ENCODE measurements around the gene ADM5.
"Not testable (repeated sequence)": the region's sequence is repeated elsewhere in the genome, so short reads cannot be mapped to it uniquely, and the experiment has no call there.

ADM5 gene

GRCh38 chr19:49713236-49713845 lies 23.9 kb downstream of the ADM5 start:
- TF ChIP-seq CTCF (conservative IDR thresholded peaks at IDR 0.05; ENCODE audit: low read depth, low read length), result no peak

GRCh38 chr19:49716154-49716553 lies 26.8 kb downstream of the ADM5 start:
- DNase-seq (ENCODE audit: low read depth), result no peak
- no peak for TF ChIP-seq CTCF (conservative IDR thresholded peaks at IDR 0.05; ENCODE audit: low read depth, low read length)
- H3K4me3 ChIP-seq (ENCODE audit: low read depth, low read length), result no peak overlapping the region

More at GRCh38 chr19:49713236-49713845, 23.9 kb downstream of the ADM5 start:
- DNase-seq (ENCODE audit: low read depth), result no peak
- H3K4me3 ChIP-seq (ENCODE audit: low read depth, low read length), result no peak overlapping the region

DNA sequence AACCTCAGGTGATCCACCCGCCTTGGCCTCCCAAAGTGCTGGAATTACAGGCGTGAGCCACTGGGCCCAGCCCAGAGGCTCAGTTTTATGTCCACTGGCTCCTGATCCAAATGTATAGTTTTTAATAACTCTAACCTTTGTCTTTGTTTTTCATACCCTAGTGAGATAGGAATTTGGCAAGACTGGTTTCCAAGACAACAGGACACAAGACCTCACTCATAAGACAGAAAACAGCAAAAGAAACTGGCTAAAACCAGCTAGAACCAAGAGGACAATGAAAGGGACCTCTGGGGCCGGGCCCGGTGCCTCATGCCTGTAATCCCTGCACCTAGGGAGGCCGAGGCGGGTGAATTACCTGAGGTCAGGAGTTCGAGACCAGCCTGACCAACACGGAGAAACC lies 29.1 kb downstream of the ADM5 start:
- no peak overlapping the region for H3K4me3 ChIP-seq (ENCODE audit: low read depth, low read length)
- peak; percentile 93 for DNase-seq (ENCODE audit: low read depth)
- TF ChIP-seq CTCF (conservative IDR thresholded peaks at IDR 0.05; ENCODE audit: low read depth, low read length), result no peak

DNA sequence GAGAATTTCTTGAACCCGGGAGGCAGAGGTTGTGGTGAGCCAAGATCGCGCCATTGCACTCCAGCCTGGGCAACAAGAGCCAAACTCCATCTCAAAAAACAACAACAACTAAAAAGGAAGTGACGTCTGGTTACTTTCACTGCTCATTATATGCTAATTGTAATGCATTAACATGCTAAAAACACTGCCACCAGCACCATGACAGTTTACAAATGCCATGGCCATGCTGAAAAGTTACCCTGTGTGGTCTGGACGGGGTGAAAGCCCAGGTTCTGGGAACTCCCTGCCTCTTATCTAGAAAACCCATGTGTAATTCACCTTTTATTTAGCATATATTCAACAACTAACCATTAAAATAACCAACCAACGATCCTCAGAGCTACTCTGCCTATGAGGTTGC lies 29.6 kb downstream of the ADM5 start:
- no peak for TF ChIP-seq CTCF (conservative IDR thresholded peaks at IDR 0.05; ENCODE audit: low read depth, low read length)
- no peak overlapping the region for H3K4me3 ChIP-seq (ENCODE audit: low read depth, low read length)
- DNase-seq (ENCODE audit: low read depth), result no peak

DNA sequence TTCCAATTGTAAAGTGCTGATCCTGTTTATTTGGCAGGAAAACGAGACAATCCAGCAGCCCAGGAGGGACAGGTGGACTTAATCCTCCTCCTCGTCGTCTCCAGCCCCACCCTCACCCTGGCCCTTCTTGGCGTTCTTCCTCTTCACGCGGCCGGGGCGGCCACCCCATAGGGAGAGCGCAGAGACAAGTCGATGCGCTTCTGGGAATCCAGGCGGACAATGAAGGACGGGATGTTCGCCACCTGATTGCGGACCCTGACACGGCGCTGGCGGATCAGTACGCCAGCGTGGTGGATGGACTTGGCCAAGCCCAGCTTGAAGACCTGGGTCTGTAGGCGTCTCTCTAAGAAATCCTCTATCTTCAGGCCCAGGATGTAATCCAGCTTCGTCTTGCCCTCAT lies 30.0 kb downstream of the ADM5 start:
- H3K4me3 ChIP-seq (ENCODE audit: low read depth, low read length); DNase-seq (ENCODE audit: low read depth): not testable (repeated sequence)

DNA sequence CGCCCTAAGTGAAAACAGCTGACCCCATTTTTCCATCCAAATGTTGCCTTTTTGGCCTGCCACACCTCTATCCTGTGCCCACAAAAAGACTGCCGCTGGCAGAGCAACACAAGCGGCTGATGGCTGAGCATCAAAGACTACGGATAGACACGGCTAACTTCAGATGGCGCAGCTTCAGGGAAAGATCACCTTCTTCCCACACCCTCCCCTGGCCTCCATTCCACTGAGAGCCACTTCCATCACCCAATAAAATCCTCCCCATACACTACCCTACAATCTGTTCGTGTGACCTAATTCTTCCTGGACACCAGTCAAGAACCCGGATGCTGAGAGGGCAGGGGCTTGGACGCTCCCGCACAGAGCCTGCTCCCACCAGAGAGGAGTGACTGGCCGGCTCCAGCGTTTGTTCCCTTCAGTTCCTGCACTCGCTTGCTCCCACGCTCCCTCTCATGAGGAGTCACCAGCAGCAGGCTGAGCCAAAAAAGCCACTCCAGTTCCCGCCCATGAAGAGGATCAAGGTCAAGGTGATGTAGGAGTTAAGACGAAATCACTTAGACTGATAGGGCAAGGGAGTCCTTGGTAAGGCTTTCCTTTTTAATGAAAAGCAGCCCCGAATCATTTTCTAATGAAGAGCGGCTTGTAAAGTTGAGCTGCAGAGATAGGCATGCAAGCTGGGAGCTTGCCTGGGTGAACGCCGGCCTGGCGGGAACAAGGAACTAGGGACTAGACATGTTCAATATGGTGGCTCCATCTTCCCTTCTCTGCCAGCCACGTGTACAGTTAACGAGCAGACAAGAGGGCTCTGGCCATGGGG lies 38.0 kb downstream of the ADM5 start:
- H3K4me3 ChIP-seq (ENCODE audit: low read depth, low read length), result no peak overlapping the region
- DNase-seq (ENCODE audit: low read depth), result peak; percentile 54
- TF ChIP-seq CTCF (conservative IDR thresholded peaks at IDR 0.05; ENCODE audit: low read depth, low read length), result no peak

GRCh38 chr19:49730166-49730565 lies 40.8 kb downstream of the ADM5 start:
- DNase-seq (ENCODE audit: low read depth), result no peak
- H3K4me3 ChIP-seq (ENCODE audit: low read depth, low read length), result no peak overlapping the region
- no peak for TF ChIP-seq CTCF (conservative IDR thresholded peaks at IDR 0.05; ENCODE audit: low read depth, low read length)
